Muscle layer of colon (tissue), 2 donors: ENCODE measurements around the gene KCNG4.
A peak's percentile ranks its signal among the peaks of the same experiment; 100 is the strongest.

ENCODE experiments used
- H3K27ac ChIP-seq: one replicate; pipeline ENCODE4 v1.7.0; 2013; ENCODE audit warnings: low read depth, mild to moderate bottlenecking, low read length, moderate library complexity
- H3K27me3 ChIP-seq, 2 donors: one replicate each; pipeline ENCODE4 v1.7.0; 2013; ENCODE audit warnings: low read length in 2 of 2, mild to moderate bottlenecking in 2 of 2; ENCODE audit not compliant: insufficient read depth in 2 of 2, control insufficient read depth in 1 of 2
- H3K36me3 ChIP-seq: one replicate; pipeline ENCODE4 v1.7.0; 2013; ENCODE audit warnings: mild to moderate bottlenecking, low read length; ENCODE audit not compliant: insufficient read depth
- H3K4me1 ChIP-seq: one replicate; pipeline ENCODE4 v1.7.0; 2013; ENCODE audit warnings: mild to moderate bottlenecking, low read length; ENCODE audit not compliant: insufficient read depth
- H3K4me3 ChIP-seq, 2 donors: one replicate each; pipeline ENCODE4 v1.7.0; 2013; ENCODE audit warnings: low read length in 2 of 2, low read depth in 1 of 2, mild to moderate bottlenecking in 1 of 2, moderate library complexity in 1 of 2
- H3K9ac ChIP-seq: one replicate; pipeline ENCODE4 v1.7.0; 2013; ENCODE audit warnings: low read length
- H3K9me3 ChIP-seq: one replicate; pipeline ENCODE4 v1.7.0; 2013; ENCODE audit warnings: mild to moderate bottlenecking, low read length
- donor health status: abdominal sarcoma.
- donor health status: Adenocarcinoma of cecum.

Gene KCNG4

GRCh38 chr16:84239909-84240308, at the start of gene KCNG4:
Gene KCNG4, minus strand, starts transcription at chr16:84240012. Its CDS starts 2,527 bp downstream, at chr16:84237485.
- no peak within 1 kb of the TSS for H3K4me3 ChIP-seq
- no peak within 1 kb of the TSS for H3K27ac ChIP-seq
- no peaks in the 10 kb centered on the region for H3K9me3 ChIP-seq
- no peaks in the 10 kb centered on the region for H3K27me3 ChIP-seq
- no peak within 1 kb of the TSS for H3K9ac ChIP-seq
- no peaks in the 10 kb centered on the region for H3K36me3 ChIP-seq
- H3K4me1 ChIP-seq, result peaks cover 7% of the 10 kb centered on the region

GRCh38 chr16:84288902-84289301, 49.1 kb upstream of the KCNG4 start:
- H3K27me3 ChIP-seq, result no peaks in the 10 kb centered on the region
- no peak overlapping the region for H3K4me3 ChIP-seq
- no peak overlapping the region for H3K27ac ChIP-seq
- no peak overlapping the region for H3K9ac ChIP-seq
- no peaks in the 10 kb centered on the region for H3K9me3 ChIP-seq
- H3K4me1 ChIP-seq, result peaks cover 33% of the 10 kb centered on the region
- no peaks in the 10 kb centered on the region for H3K36me3 ChIP-seq

GRCh38 chr16:84286578-84287240, 46.9 kb upstream of the KCNG4 start:
- no peaks in the 10 kb centered on the region for H3K27me3 ChIP-seq
- no peak overlapping the region for H3K4me3 ChIP-seq
- H3K27ac ChIP-seq, result peak overlapping the region; percentile 73
- H3K36me3 ChIP-seq, result no peaks in the 10 kb centered on the region
- H3K4me1 ChIP-seq, result peaks cover 23% of the 10 kb centered on the region
- no peak overlapping the region for H3K9ac ChIP-seq
- H3K9me3 ChIP-seq, result no peaks in the 10 kb centered on the region

- peaks cover 19% of the 10 kb centered on the region for H3K4me1 ChIP-seq
- H3K9ac ChIP-seq, result no peak overlapping the region
- H3K36me3 ChIP-seq, result no peaks in the 10 kb centered on the region
- H3K4me3 ChIP-seq, result no peak overlapping the region
- H3K27ac ChIP-seq, result peak overlapping the region; percentile 27
- H3K9me3 ChIP-seq, result no peaks in the 10 kb centered on the region
- no peaks in the 10 kb centered on the region for H3K27me3 ChIP-seq
Observed at GRCh38 chr16:84284154-84284722, 44.4 kb upstream of the KCNG4 start.

- Histone ChIP-seq H3K4me3 (no peak overlapping the region), H3K9me3 (no peaks in the 10 kb centered on the region), H3K27me3 (no peaks in the 10 kb centered on the region), H3K4me1 (peaks cover 19% of the 10 kb centered on the region), H3K36me3 (no peaks in the 10 kb centered on the region), H3K27ac (no peak overlapping the region), H3K9ac (no peak overlapping the region)
Observed at GRCh38 chr16:84283314-84284153, 43.7 kb upstream of the KCNG4 start.

GRCh38 chr16:84282533-84282932, 42.7 kb upstream of the KCNG4 start:
- Histone ChIP-seq H3K9ac (no peak overlapping the region), H3K4me3 (no peak overlapping the region), H3K4me1 (peaks cover 19% of the 10 kb centered on the region), H3K36me3 (no peaks in the 10 kb centered on the region), H3K27me3 (no peaks in the 10 kb centered on the region), H3K9me3 (no peaks in the 10 kb centered on the region), H3K27ac (no peak overlapping the region)

- H3K9ac ChIP-seq, result no peak overlapping the region
- H3K9me3 ChIP-seq, result no peaks in the 10 kb centered on the region
- no peak overlapping the region for H3K27ac ChIP-seq
- H3K4me3 ChIP-seq, result no peak overlapping the region
- H3K27me3 ChIP-seq, result no peaks in the 10 kb centered on the region
- no peaks in the 10 kb centered on the region for H3K36me3 ChIP-seq
- peaks cover 13% of the 10 kb centered on the region for H3K4me1 ChIP-seq
Observed at GRCh38 chr16:84281074-84281473, 41.3 kb upstream of the KCNG4 start.

GRCh38 chr16:84279881-84280280, 40.1 kb upstream of the KCNG4 start:
- Histone ChIP-seq H3K9me3 (no peaks in the 10 kb centered on the region), H3K4me3 (no peak overlapping the region), H3K27me3 (no peaks in the 10 kb centered on the region), H3K36me3 (no peaks in the 10 kb centered on the region), H3K27ac (no peak overlapping the region), H3K9ac (no peak overlapping the region), H3K4me1 (peaks cover 13% of the 10 kb centered on the region)

GRCh38 chr16:84278968-84279367, 39.2 kb upstream of the KCNG4 start:
- no peak overlapping the region for H3K4me3 ChIP-seq
- no peaks in the 10 kb centered on the region for H3K36me3 ChIP-seq
- no peak overlapping the region for H3K9ac ChIP-seq
- no peaks in the 10 kb centered on the region for H3K9me3 ChIP-seq
- no peaks in the 10 kb centered on the region for H3K27me3 ChIP-seq
- peaks cover 4% of the 10 kb centered on the region for H3K4me1 ChIP-seq
- H3K27ac ChIP-seq, result no peak overlapping the region

GRCh38 chr16:84278333-84278732, 38.5 kb upstream of the KCNG4 start:
- H3K4me3 ChIP-seq, result no peak overlapping the region
- H3K9ac ChIP-seq, result no peak overlapping the region
- no peak overlapping the region for H3K27ac ChIP-seq
- no peaks in the 10 kb centered on the region for H3K4me1 ChIP-seq
- H3K27me3 ChIP-seq, result no peaks in the 10 kb centered on the region
- H3K9me3 ChIP-seq, result no peaks in the 10 kb centered on the region
- H3K36me3 ChIP-seq, result no peaks in the 10 kb centered on the region

GRCh38 chr16:84277244-84277823, 37.5 kb upstream of the KCNG4 start:
- no peaks in the 10 kb centered on the region for H3K4me1 ChIP-seq
- no peak overlapping the region for H3K4me3 ChIP-seq
- no peaks in the 10 kb centered on the region for H3K9me3 ChIP-seq
- H3K36me3 ChIP-seq, result no peaks in the 10 kb centered on the region
- H3K27me3 ChIP-seq, result no peaks in the 10 kb centered on the region
- no peak overlapping the region for H3K9ac ChIP-seq
- H3K27ac ChIP-seq, result no peak overlapping the region
